H1 (cell line): Measurements from ENCODE around the gene BHMT2. TPM values are rescaled to one million over a fixed set of nuclear protein-coding genes. Genes with fewer than 3 reads are reported as not detected.

Source experiments
- MAFK ChIP-seq: IDR thresholded peaks from 2 replicates; pipeline ENCODE4 v1.6.1; 2012; ENCODE audit warnings: low read depth, mild to moderate bottlenecking, improper control_type of control experiment, low read length
- TAF7 ChIP-seq: optimal IDR thresholded peaks from 2 replicates; pipeline ENCODE3; 2011; ENCODE audit warnings: low read depth, mild to moderate bottlenecking, inconsistent platforms, low read length, moderate library complexity, borderline replicate concordance
- polyA plus RNA-seq, 7 experiments: library from polyadenylated mRNA; depleted of rRNA in 3 of 7; stranded (reverse) in 5 of 7; unstranded in 2 of 7; fragments of >200 nt in 5 of 7; fragments of 200-250 nt in 2 of 7; gene quantifications; 1 replicate in 5 of 7; 2 replicates in 1 of 7; 4 replicates in 1 of 7; pipeline versions ENCODE4 v1.2.1 to v1.2.3, GENCODE V29; 2011 to 2013; ENCODE audit warnings: missing spikeins in 2 of 7, mixed read lengths in 2 of 7
- total RNA-seq: library from RNA; stranded (reverse); fragmentation: NEBNext Ultra II Directional; extraction: Animal tissue kit (Norgen Biotek cat#: 25700); gene quantifications from 2 replicates; pipeline ENCODE4 v1.2.1, GENCODE V29; 2021

BHMT2 gene
- total and polyA plus RNA-seq, 2 of the 8 experiments (the other 6 are each of a cell fraction or from before 2014, with no cell fraction given): 0.11 TPM; not detected in 1

DNA sequence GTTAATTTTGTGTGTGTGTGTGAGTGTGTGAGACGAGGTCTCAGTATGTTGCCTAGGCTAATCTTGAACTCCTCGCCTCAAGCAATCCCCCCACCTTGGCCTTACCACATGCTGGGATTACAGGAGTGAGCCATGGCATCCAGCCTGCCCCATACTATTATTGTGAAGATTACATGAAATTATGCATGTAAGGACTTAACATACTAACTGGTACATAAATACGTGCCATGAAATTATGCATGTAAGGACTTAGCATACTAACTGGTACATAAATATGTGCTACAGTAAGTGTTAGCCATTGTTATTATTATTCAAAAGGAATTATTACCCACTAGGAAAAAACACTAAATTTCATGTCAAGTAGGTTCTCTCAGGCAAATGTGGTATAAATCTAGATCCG is 16.2 kb upstream of the BHMT2 start (continued):
- TF ChIP-seq TAF7: no peak
- TF ChIP-seq MAFK: no peak
